Astrocyte of the hippocampus (primary cell): ENCODE results near the gene SOX21.

Source experiments
- DNase-seq: peaks from one replicate; pipeline ENCODE4 v3.0.0; 2011; ENCODE audit warnings: low read depth, low spot score

SOX21 gene

DNA sequence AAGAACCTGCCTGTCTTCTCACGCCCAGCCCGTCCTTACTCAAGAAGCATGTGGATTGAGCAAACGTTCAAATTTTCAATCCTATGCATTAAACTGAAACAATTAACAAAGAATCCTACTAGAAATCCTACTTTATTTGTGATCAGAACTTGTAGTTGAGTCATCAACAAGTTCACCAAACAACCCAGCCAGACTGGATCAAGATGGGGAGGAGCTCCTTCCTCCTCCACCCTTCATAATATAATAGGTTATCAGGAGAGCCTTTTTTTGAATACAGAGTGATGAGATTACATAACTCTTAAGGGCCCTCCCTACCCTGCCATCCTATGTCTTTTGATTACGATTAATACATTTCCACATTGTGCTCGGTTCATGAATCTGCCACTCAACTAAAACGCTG, 32.7 kb downstream of the SOX21 start:
- no peak for DNase-seq

- DNase-seq = no peak
Observed at GRCh38 chr13:94678845-94679244, 33.5 kb downstream of the SOX21 start.

DNA sequence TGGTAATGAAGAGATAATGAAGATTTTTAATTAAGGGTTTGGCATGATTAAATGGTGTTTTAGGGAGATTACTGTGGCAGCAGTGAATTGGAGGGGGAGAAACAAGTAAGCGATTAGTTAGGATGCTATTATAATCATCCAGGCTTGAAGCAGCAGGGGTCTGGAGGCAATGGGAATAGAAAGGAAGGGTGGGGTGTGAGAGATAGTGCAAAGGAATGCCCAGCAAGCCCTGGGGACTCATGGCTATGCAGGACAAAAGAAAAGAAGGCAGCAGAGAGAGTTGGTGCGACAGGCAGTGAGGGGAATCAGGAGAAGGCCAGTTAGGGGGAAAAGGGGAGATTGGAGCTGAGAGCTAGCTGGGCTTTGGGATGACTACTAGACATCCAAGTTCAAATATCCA, 34.5 kb downstream of the SOX21 start:
- no peak for DNase-seq

- peak; percentile 70 for DNase-seq
Observed at GRCh38 chr13:94674609-94675348, 37.6 kb downstream of the SOX21 start.

DNA sequence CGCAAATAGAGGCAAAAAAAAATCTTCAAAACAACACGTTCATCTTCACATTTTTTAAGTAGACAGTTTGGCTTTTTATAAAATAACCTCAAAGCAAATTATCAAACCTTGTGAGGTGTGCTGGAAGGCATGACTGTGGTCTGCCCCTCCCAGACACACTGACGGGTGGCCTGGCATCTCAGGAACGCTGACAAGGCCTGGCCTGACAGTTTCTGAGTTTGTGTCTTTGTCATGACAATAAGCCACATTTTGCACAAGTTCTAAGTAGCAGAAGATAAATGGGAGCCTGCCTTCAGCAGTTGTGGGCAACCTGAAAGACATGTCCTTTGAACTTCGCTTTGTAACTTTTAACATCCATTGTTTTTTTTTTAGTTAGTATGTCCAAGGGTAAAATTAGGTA, 38.5 kb downstream of the SOX21 start:
- DNase-seq = peak; percentile 55

- DNase-seq = no peak
Observed at GRCh38 chr13:94672400-94672799, 39.9 kb downstream of the SOX21 start.

GRCh38 chr13:94667190-94667589, 45.2 kb downstream of the SOX21 start:
- DNase-seq = no peak

DNA sequence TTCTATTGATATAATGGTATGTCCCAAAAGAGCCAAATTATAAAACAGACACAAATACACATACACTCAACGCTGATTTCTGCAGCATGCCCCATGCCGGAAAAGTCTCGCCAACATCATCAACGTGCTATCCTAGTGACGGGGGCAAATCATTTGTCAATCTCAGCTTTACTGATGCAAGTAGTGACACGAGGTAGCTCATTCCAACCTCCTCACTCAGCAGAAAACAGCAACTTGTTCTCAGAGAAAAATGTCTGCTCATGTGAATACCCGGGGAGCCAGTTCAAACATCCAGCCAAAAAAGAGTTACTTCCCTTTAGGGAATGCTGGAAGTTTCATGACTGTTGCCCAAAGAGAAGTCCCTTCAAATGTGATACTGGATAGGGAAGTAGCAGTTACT, 46.3 kb downstream of the SOX21 start:
- DNase-seq = no peak

GRCh38 chr13:94664889-94665288, 47.5 kb downstream of the SOX21 start:
- no peak for DNase-seq

GRCh38 chr13:94662274-94662945, 49.9 kb downstream of the SOX21 start:
- DNase-seq = no peak

DNA sequence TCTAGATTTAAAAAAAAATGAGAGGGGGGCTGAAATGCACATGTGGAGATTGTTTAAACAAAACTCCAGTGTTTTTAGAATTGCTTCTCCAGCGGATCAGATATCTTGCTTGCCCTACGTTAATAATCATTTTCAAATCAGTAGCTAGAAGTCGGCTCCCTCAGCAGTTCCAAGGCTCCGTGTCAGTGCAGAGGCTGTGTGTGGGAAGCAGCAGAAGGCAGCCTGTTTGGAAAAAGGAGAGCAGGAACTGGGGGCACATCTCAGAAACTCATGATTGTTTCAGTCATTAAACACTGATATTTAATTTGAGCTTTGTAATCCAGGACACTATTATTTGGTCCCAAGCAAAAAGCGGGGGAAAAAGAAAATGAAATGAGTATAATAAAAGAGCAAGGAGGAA, 50.9 kb downstream of the SOX21 start:
- no peak for DNase-seq

DNA sequence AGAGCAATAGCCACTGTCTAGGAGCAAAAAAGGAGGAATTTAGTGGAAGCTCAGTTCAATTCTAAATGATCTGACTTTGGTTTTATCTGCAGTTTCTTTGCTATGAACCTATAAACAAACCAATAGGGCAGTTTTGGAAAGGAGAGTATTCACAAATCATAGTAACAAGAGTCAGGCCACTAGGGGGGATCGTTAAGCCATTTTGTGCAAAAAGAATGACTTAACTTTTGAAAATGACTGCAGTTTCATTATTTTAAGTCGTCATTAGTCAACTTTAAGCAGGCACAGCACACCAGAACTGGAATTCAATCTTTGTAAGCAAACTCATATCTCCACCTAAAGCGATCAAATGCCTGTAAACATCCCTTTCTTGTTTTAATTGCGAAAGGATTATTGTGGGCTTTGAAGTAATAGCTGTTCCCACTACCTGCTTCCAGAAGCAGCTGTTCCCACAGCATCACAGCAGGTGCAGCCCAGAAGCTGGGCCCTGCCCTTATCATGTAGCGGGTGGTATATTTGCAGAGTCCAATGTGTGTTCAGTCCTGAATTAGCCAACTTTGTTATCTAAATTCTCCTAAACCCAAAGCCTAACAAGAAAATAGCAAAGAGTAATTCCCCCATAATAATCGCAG, 51.5 kb downstream of the SOX21 start:
- peak; percentile 49 for DNase-seq
